ENCODE data around the gene PBLD. TPM values are rescaled to one million over a fixed set of nuclear protein-coding genes. Genes with fewer than 3 reads are reported as not detected.

PBLD gene
- total RNA-seq, 4 donors from 2014 or later = 4.9 to 12.3 (median 7.6) TPM

GRCh38 chr10:68310531-68310930, 22.2 kb downstream of the PBLD start:
- ATAC-seq (ENCODE audit: low FRiP score) = no peak
- TF ChIP-seq CTCF (IDR thresholded peaks at IDR 0.05) = no peak
- DNase-seq (ENCODE audit: low spot score) = no peak

GRCh38 chr10:68305854-68306253, 26.9 kb downstream of the PBLD start:
- ATAC-seq (ENCODE audit: low FRiP score) (no peak), DNase-seq (ENCODE audit: low spot score) (no peak)
- TF ChIP-seq CTCF (IDR thresholded peaks at IDR 0.05) = no peak

- TF ChIP-seq CTCF (IDR thresholded peaks at IDR 0.05) = no peak
- no peak for DNase-seq (ENCODE audit: low spot score)
- no peak for ATAC-seq (ENCODE audit: low FRiP score)
Observed at GRCh38 chr10:68303849-68304412, 28.8 kb downstream of the PBLD start.

- ATAC-seq (ENCODE audit: low FRiP score) = no peak
- no peak for DNase-seq (ENCODE audit: low spot score)
- no peak for TF ChIP-seq CTCF (IDR thresholded peaks at IDR 0.05)
Observed at GRCh38 chr10:68302871-68303270, 29.9 kb downstream of the PBLD start.

GRCh38 chr10:68302503-68302823, 30.3 kb downstream of the PBLD start:
- no peak for TF ChIP-seq CTCF (IDR thresholded peaks at IDR 0.05)
- no peak for ATAC-seq (ENCODE audit: low FRiP score)
- no peak for DNase-seq (ENCODE audit: low spot score)

- no peak for TF ChIP-seq CTCF (IDR thresholded peaks at IDR 0.05)
- ATAC-seq (ENCODE audit: low FRiP score) (no peak), DNase-seq (ENCODE audit: low spot score) (no peak)
Observed at GRCh38 chr10:68301790-68302502, 30.8 kb downstream of the PBLD start.

GRCh38 chr10:68301301-68301700, 31.4 kb downstream of the PBLD start:
- DNase-seq (ENCODE audit: low spot score) = no peak
- ATAC-seq (ENCODE audit: low FRiP score) = no peak
- TF ChIP-seq CTCF (IDR thresholded peaks at IDR 0.05) = no peak

All from omental fat pad (tissue), 4 donors.